HG03432 (cell line): ENCODE results near the gene PPP4R1.

Experiments
- ATAC-seq: cut with Tn5 transposase; IDR thresholded peaks from one replicate; pipeline ENCODE4 v1.9.1; 2021; ENCODE audit warnings: mild to moderate bottlenecking, moderate library complexity; ENCODE audit not compliant: unreplicated experiment

Gene PPP4R1

GRCh38 chr18:9513971-9514512, 100.3 kb downstream of the PPP4R1 start:
- ATAC-seq: no peak

- no peak for ATAC-seq
Observed at GRCh38 chr18:9508446-9509025, 105.8 kb downstream of the PPP4R1 start.

- no peak for ATAC-seq
Observed at GRCh38 chr18:9507565-9508088, 106.7 kb downstream of the PPP4R1 start.

- ATAC-seq: no peak
Observed at GRCh38 chr18:9506046-9506792, 108.1 kb downstream of the PPP4R1 start.
